ENCODE results near the gene STEAP4. TPM values are rescaled to one million over a fixed set of nuclear protein-coding genes. Genes with fewer than 3 reads are reported as not detected.

The STEAP4 gene
- total and polyA plus RNA-seq, 2 experiments from 2014 or later: not detected

GRCh38 chr7:88291398-88292173 lies 15.1 kb downstream of the STEAP4 start:
- H3K79me2 ChIP-seq (ENCODE audit: insufficient read depth): no peaks in the 10 kb centered on the region
- in situ Hi-C loops (cut with MboI): no loop called here
- no peaks in the 10 kb centered on the region for H3K36me3 ChIP-seq (ENCODE audit: low read depth)
- no peak overlapping the region for H3K4me3 ChIP-seq
- peak; percentile 12 for DNase-seq
- H3K27ac ChIP-seq: no peak overlapping the region
- H3K27me3 ChIP-seq (replicated peaks; ENCODE audit: insufficient read depth): no peaks in the 10 kb centered on the region
- no peak overlapping the region for H3K9ac ChIP-seq
- H3K4me1 ChIP-seq (ENCODE audit: insufficient read depth): no peaks in the 10 kb centered on the region
- H3K9me2 ChIP-seq (ENCODE audit: insufficient read depth): no peaks in the 10 kb centered on the region
- H4K20me1 ChIP-seq (ENCODE audit: insufficient read depth): no peaks in the 10 kb centered on the region
- no peak overlapping the region for H2AFZ ChIP-seq
- no peak overlapping the region for H3K4me2 ChIP-seq (ENCODE audit: unreplicated experiment)
- no peaks in the 10 kb centered on the region for H3K9me3 ChIP-seq (ENCODE audit: low read depth)
- H3F3A ChIP-seq (ENCODE audit: insufficient read depth): no peaks in the 10 kb centered on the region
- 79 to 80% methylated on average over 11 of the region's 11 CpGs for WGBS, 2 experiments (ENCODE audit: low coverage in 1 of 2, low lambda C conversion rate in 2 of 2, missing lambda C conversion rate in 2 of 2)
- no peak for TF ChIP-seq EZH2 (IDR thresholded peaks at IDR 0.05; ENCODE audit: insufficient read depth, poor library complexity, severe bottlenecking)
- no peak for TF ChIP-seq EZH2phosphoT487 (IDR thresholded peaks at IDR 0.05; ENCODE audit: insufficient read depth, low read depth)

DNA sequence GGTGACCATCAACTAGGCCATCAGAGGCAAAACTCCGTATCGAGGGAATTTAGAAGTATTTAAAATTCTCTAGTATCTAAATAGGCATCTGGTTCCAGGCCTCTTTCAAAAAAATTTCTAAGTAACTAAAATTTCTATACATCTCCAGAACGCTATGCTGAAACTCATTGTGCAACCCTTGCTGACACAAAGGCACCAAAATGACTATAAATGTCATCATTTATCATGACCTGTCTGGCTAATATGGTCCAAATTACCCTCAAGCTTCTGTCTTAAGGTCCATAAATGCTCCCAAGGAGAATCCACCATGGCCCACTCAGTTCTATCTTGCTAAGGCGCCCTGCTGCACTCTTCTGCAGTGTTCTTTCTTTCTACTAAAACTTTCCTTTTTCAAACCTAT lies 16.2 kb downstream of the STEAP4 start:
- Histone ChIP-seq H3F3A (ENCODE audit: insufficient read depth) (no peaks in the 10 kb centered on the region), H3K9me3 (ENCODE audit: low read depth) (no peaks in the 10 kb centered on the region), H3K4me2 (ENCODE audit: unreplicated experiment) (no peak overlapping the region), H3K4me3 (no peak overlapping the region), H3K9ac (no peak overlapping the region), H3K79me2 (ENCODE audit: insufficient read depth) (no peaks in the 10 kb centered on the region), H3K4me1 (ENCODE audit: insufficient read depth) (no peaks in the 10 kb centered on the region), H2AFZ (no peak overlapping the region), H3K9me2 (ENCODE audit: insufficient read depth) (no peaks in the 10 kb centered on the region), H4K20me1 (ENCODE audit: insufficient read depth) (no peaks in the 10 kb centered on the region), H3K27me3 (replicated peaks; ENCODE audit: insufficient read depth) (no peaks in the 10 kb centered on the region), H3K27ac (no peak overlapping the region), H3K36me3 (ENCODE audit: low read depth) (no peaks in the 10 kb centered on the region)
- DNase-seq: no peak
- TF ChIP-seq EZH2 (IDR thresholded peaks at IDR 0.05; ENCODE audit: insufficient read depth, poor library complexity, severe bottlenecking) (no peak), EZH2phosphoT487 (IDR thresholded peaks at IDR 0.05; ENCODE audit: insufficient read depth, low read depth) (no peak)
- WGBS, 2 experiments (ENCODE audit: low coverage in 1 of 2, low lambda C conversion rate in 2 of 2, missing lambda C conversion rate in 2 of 2): 49 to 55% methylated on average over 4 of the region's 4 CpGs
- in situ Hi-C loops (cut with MboI): no loop called here

GRCh38 chr7:88289564-88290025 lies 17.1 kb downstream of the STEAP4 start:
- Histone ChIP-seq H3K9ac (no peak overlapping the region), H3F3A (ENCODE audit: insufficient read depth) (no peaks in the 10 kb centered on the region), H3K9me2 (ENCODE audit: insufficient read depth) (no peaks in the 10 kb centered on the region), H3K9me3 (ENCODE audit: low read depth) (no peaks in the 10 kb centered on the region), H3K36me3 (ENCODE audit: low read depth) (no peaks in the 10 kb centered on the region), H3K4me2 (ENCODE audit: unreplicated experiment) (no peak overlapping the region), H3K4me1 (ENCODE audit: insufficient read depth) (no peaks in the 10 kb centered on the region), H3K27ac (no peak overlapping the region), H3K4me3 (no peak overlapping the region), H4K20me1 (ENCODE audit: insufficient read depth) (no peaks in the 10 kb centered on the region), H3K79me2 (ENCODE audit: insufficient read depth) (no peaks in the 10 kb centered on the region), H2AFZ (no peak overlapping the region), H3K27me3 (replicated peaks; ENCODE audit: insufficient read depth) (no peaks in the 10 kb centered on the region)
- TF ChIP-seq EZH2phosphoT487 (IDR thresholded peaks at IDR 0.05; ENCODE audit: insufficient read depth, low read depth): no peak
- TF ChIP-seq EZH2 (IDR thresholded peaks at IDR 0.05; ENCODE audit: insufficient read depth, poor library complexity, severe bottlenecking): no peak
- WGBS, 2 experiments (ENCODE audit: low coverage in 1 of 2, low lambda C conversion rate in 2 of 2, missing lambda C conversion rate in 2 of 2): 47 to 49% methylated on average over 2 of the region's 2 CpGs
- in situ Hi-C loops (cut with MboI): no loop called here
- no peak for DNase-seq

- DNase-seq: no peak
- Histone ChIP-seq H3K9me3 (ENCODE audit: low read depth) (no peaks in the 10 kb centered on the region), H3K27ac (no peak overlapping the region), H2AFZ (no peak overlapping the region), H4K20me1 (ENCODE audit: insufficient read depth) (no peaks in the 10 kb centered on the region), H3K27me3 (replicated peaks; ENCODE audit: insufficient read depth) (no peaks in the 10 kb centered on the region; the same call in 1 of the 2 replicates), H3K4me2 (ENCODE audit: unreplicated experiment) (no peak overlapping the region), H3K4me1 (ENCODE audit: insufficient read depth) (no peaks in the 10 kb centered on the region), H3K36me3 (ENCODE audit: low read depth) (no peaks in the 10 kb centered on the region), H3K9ac (no peak overlapping the region), H3K4me3 (no peak overlapping the region), H3K79me2 (ENCODE audit: insufficient read depth) (no peaks in the 10 kb centered on the region), H3K9me2 (ENCODE audit: insufficient read depth) (no peaks in the 10 kb centered on the region), H3F3A (ENCODE audit: insufficient read depth) (no peaks in the 10 kb centered on the region)
- TF ChIP-seq EZH2phosphoT487 (IDR thresholded peaks at IDR 0.05; ENCODE audit: insufficient read depth, low read depth) (no peak), EZH2 (IDR thresholded peaks at IDR 0.05; ENCODE audit: insufficient read depth, poor library complexity, severe bottlenecking) (no peak)
- in situ Hi-C loops (cut with MboI): no loop called here
- 61 to 65% methylated on average over 2 of the region's 2 CpGs for WGBS, 2 experiments (ENCODE audit: low coverage in 1 of 2, low lambda C conversion rate in 2 of 2, missing lambda C conversion rate in 2 of 2)
These were observed 24.9 kb downstream of the STEAP4 start for GRCh38 chr7:88281749-88282148.
